ENCODE measurements around the gene GNG14. TPM values are rescaled to one million over a fixed set of nuclear protein-coding genes. Genes with fewer than 3 reads are reported as not detected.
"Not testable (repeated sequence)": the region's sequence is repeated elsewhere in the genome, so short reads cannot be mapped to it uniquely, and the experiment has no call there.

GNG14 gene
- polyA plus RNA-seq, 10 donors, result not detected

- no peak for DNase-seq
These were observed 7.7 kb downstream of the GNG14 start for GRCh38 chr19:12695514-12695913.

- DNase-seq, result no peak
These were observed 8.2 kb downstream of the GNG14 start for GRCh38 chr19:12695997-12696365.

GRCh38 chr19:12696366-12697335 is 8.9 kb downstream of the GNG14 start, which contains the start of gene FBXW9:
FBXW9 (minus strand) TSS chr19:12696631; CDS start chr19:12696581, 50 bp downstream.
- peak; percentile 95 to 98 (median 97) for DNase-seq

- DNase-seq, result not testable (repeated sequence)
These were observed 9.6 kb downstream of the GNG14 start for GRCh38 chr19:12697425-12697824.

- DNase-seq, result no peak
These were observed 10.3 kb downstream of the GNG14 start for GRCh38 chr19:12698138-12698537.

GRCh38 chr19:12701596-12702282 is 13.9 kb downstream of the GNG14 start:
- no peak for DNase-seq

- DNase-seq, result peak in 2 of 3 donors; percentile 27 to 53
These were observed 15.2 kb downstream of the GNG14 start for GRCh38 chr19:12703046-12703445.

GRCh38 chr19:12705169-12705568 is 17.4 kb downstream of the GNG14 start:
- DNase-seq, result no peak

- no peak for DNase-seq
These were observed 18.0 kb downstream of the GNG14 start for GRCh38 chr19:12705654-12706331.

- DNase-seq, result no peak
These were observed 18.5 kb downstream of the GNG14 start for GRCh38 chr19:12706332-12706718.

GRCh38 chr19:12708641-12709040 is 20.8 kb downstream of the GNG14 start:
- DNase-seq, result no peak

GRCh38 chr19:12711187-12711586 is 23.4 kb downstream of the GNG14 start:
- no peak for DNase-seq

- not testable (repeated sequence) for DNase-seq
These were observed 24.3 kb downstream of the GNG14 start for GRCh38 chr19:12712077-12712476.

GRCh38 chr19:12713304-12713703 is 25.5 kb downstream of the GNG14 start:
- not testable (repeated sequence) for DNase-seq

- DNase-seq, result no peak
These were observed 27.3 kb downstream of the GNG14 start for GRCh38 chr19:12715102-12715501.

- DNase-seq, result no peak
These were observed 28.1 kb downstream of the GNG14 start for GRCh38 chr19:12715929-12716328.

- no peak for DNase-seq
These were observed 32.5 kb downstream of the GNG14 start for GRCh38 chr19:12720296-12720695.

GRCh38 chr19:12720851-12721655 is 33.3 kb downstream of the GNG14 start:
- peak in 2 of 3 donors; percentile 28 to 75 for DNase-seq

GRCh38 chr19:12721656-12722565 is 34.1 kb downstream of the GNG14 start:
- peak; percentile 64 to 90 (median 77) for DNase-seq

All from muscle of back (tissue), 11 donors.